A549 (cell line): ENCODE measurements around the gene URI1. TPM values are rescaled to one million over a fixed set of nuclear protein-coding genes. Genes with fewer than 3 reads are reported as not detected.

Source experiments
- ATAC-seq, 2 experiments: fragments of 200-7000 bp in 1 of 2; fragments of >200 bp in 1 of 2; cut with Nextera tagmentation in 1 of 2; cut with Tn5 transposase in 1 of 2; 3 replicates each; pipeline versions ENCODE4 v1.8.0 to v1.9.1; 2018 to 2020; ENCODE audit warnings: mild to moderate bottlenecking in 1 of 2, moderate library complexity in 1 of 2
- CTCF ChIA-PET: fragments of 300-600 bp; sonication (Branson Sonifier 250); formaldehyde crosslinking; extraction: SDS; loops from one replicate; lab custom pipeline; 2021; ENCODE audit warnings: antibody characterized with exemption, inconsistent platforms; lab: Yijun Ruan, JAX
- POLR2A ChIA-PET: fragments of 350-600 bp; formaldehyde crosslinking; extraction: SDS; loops from one replicate; lab custom pipeline; 2021; ENCODE audit warnings: antibody characterized with exemption, inconsistent platforms; lab: Yijun Ruan, JAX
- DNase-seq, 2 experiments: peaks; one replicate each; pipeline versions ENCODE4 v3.0.0 to v3.0.0-alpha.2; 2011 to 2016; ENCODE audit warnings: low read depth in 1 of 2, low spot score in 1 of 2
- FAIRE-seq: peaks from 2 replicates; lab custom pipeline; 2011; peaks lifted over from hg19 to GRCh38; lab: Jason Lieb, UNC
- H3K27ac ChIP-seq, 2 experiments: fragments of >200 bp; sonication (Bioruptor Twin); formaldehyde crosslinking; 3 replicates each; pipeline ENCODE4 v1.5.1; 2016 to 2017
- H3K4me1 ChIP-seq: fragments of >200 bp; sonication (Bioruptor Twin); formaldehyde crosslinking; 3 replicates; pipeline ENCODE4 v1.6.1; 2016
- H3K4me2 ChIP-seq: fragments of >200 bp; sonication (Bioruptor Twin); formaldehyde crosslinking; 3 replicates; pipeline ENCODE4 v1.6.1; 2016
- H3K4me3 ChIP-seq: fragments of >200 bp; sonication (Bioruptor Twin); formaldehyde crosslinking; 3 replicates; pipeline ENCODE4 v1.5.1; 2016
- H3K9me3 ChIP-seq: fragments of >200 bp; sonication (Bioruptor Twin); formaldehyde crosslinking; 3 replicates; pipeline ENCODE4 v1.6.1; 2016
- ATOH8 ChIP-seq: fragments of 250-450 bp; sonication (Bioruptor Pico); IDR thresholded peaks from 2 replicates; pipeline ENCODE4 v1.5.0; 2020; ENCODE audit warnings: low read depth, mild to moderate bottlenecking, moderate library complexity
- CBX2 ChIP-seq: fragments of 200-600 bp; sonication (generic); IDR thresholded peaks from 2 replicates; pipeline ENCODE4 v1.6.1; 2016; ENCODE audit warnings: low read depth, mild to moderate bottlenecking, borderline replicate concordance
- CEBPB ChIP-seq, 2 experiments: fragments of >200 bp in 1 of 2; sonication (Bioruptor Twin) in 1 of 2; formaldehyde crosslinking in 1 of 2; IDR thresholded peaks; 2 replicates each; pipeline ENCODE4 v1.6.1; 2012 to 2016
- ELK1 ChIP-seq: fragments of 150-350 bp; IDR thresholded peaks from 2 replicates; pipeline ENCODE4 v1.6.1; 2014; ENCODE audit warnings: low read depth, mild to moderate bottlenecking, low read length
- FOSL2 ChIP-seq, 2 experiments: fragments of 450-650 bp in 1 of 2; fragments of >200 bp in 1 of 2; sonication (Bioruptor Twin) in 1 of 2; formaldehyde crosslinking; IDR thresholded peaks; 2 replicates each; pipeline versions ENCODE4 v1.5.0 to v1.6.1; 2016 to 2020; ENCODE audit warnings: mild to moderate bottlenecking in 1 of 2, moderate library complexity in 1 of 2
- HDAC2 ChIP-seq: fragments of 200-600 bp; sonication (generic); IDR thresholded peaks from 2 replicates; pipeline ENCODE4 v1.6.1; 2016
- KDM1A ChIP-seq: fragments of 200-600 bp; sonication (generic); IDR thresholded peaks from 2 replicates; pipeline ENCODE4 v1.6.1; 2016; ENCODE audit warnings: low read depth, mild to moderate bottlenecking
- MAFK ChIP-seq: fragments of 450-650 bp; IDR thresholded peaks from 2 replicates; pipeline ENCODE4 v1.6.1; 2014; ENCODE audit not compliant: partially characterized antibody
- MAZ ChIP-seq: fragments of 150-350 bp; IDR thresholded peaks from 2 replicates; pipeline ENCODE4 v1.6.1; 2014; ENCODE audit warnings: antibody characterized with exemption, low read depth, low read length, borderline replicate concordance
- MYC ChIP-seq: IDR thresholded peaks from 2 replicates; pipeline ENCODE4 v1.6.1; 2012; ENCODE audit warnings: mild to moderate bottlenecking, inconsistent platforms, low read length, improper control_type of control experiment, borderline replicate concordance
- NPAS2 ChIP-seq: fragments of 250-450 bp; sonication (Bioruptor Pico); IDR thresholded peaks from 2 replicates; pipeline ENCODE4 v1.8.0; 2022; ENCODE audit warnings: mild to moderate bottlenecking, moderate library complexity, borderline replicate concordance
- PBX3 ChIP-seq: IDR thresholded peaks from 2 replicates; pipeline ENCODE4 v1.6.1; 2012
- PHF8 ChIP-seq: fragments of 200-600 bp; sonication (generic); IDR thresholded peaks from 2 replicates; pipeline ENCODE4 v1.6.1; 2016; ENCODE audit warnings: low read depth, mild to moderate bottlenecking, antibody characterized with exemption, moderate library complexity, borderline replicate concordance
- POLR2A ChIP-seq: IDR thresholded peaks from 2 replicates; pipeline ENCODE4 v1.6.1; 2012; ENCODE audit warnings: mild to moderate bottlenecking, low read length
- REST ChIP-seq: fragments of 200-600 bp; sonication (generic); IDR thresholded peaks from 2 replicates; pipeline ENCODE4 v1.6.1; 2016; ENCODE audit warnings: antibody characterized with exemption, mild to moderate bottlenecking, moderate library complexity
- WGBS: methylation state at CpG from one replicate; pipeline ENCODE4 v1.1.6; 2017; ENCODE audit errors: missing lambda C conversion rate; 5-methylcytosine and 5-hydroxymethylcytosine counted together
- polyA plus RNA-seq, 4 experiments: library from polyadenylated mRNA; depleted of rRNA in 3 of 4; stranded (reverse); fragments of >200 nt; fragmentation: RNase III in 1 of 4; extraction: RNeasy Plus Mini Kit Qiagen cat#74134 plus additional on column Dnase treatment in 1 of 4; gene quantifications; 2 replicates in 3 of 4; 3 replicates in 1 of 4; pipeline ENCODE4 v1.2.3, GENCODE V29; 2011 to 2017

URI1 gene
- polyA plus RNA-seq, 2 of the 4 experiments (the other 2 are of a cell fraction), result 116 to 228 TPM

GRCh38 chr19:29952646-29953045 is 10.6 kb downstream of the URI1 start:
- Histone ChIP-seq H3K27ac (no peak overlapping the region), H3K4me3 (no peak overlapping the region), H3K9me3 (no peaks in the 10 kb centered on the region), H3K4me2 (no peak overlapping the region), H3K4me1 (peaks cover 24% of the 10 kb centered on the region)
- WGBS, result 49% methylated on average over 4 of the region's 4 CpGs
- ChIA-PET POLR2A (no interaction called here), CTCF (no interaction called here)
- FAIRE-seq (no peak), ATAC-seq (no peak), DNase-seq (no peak)
- no peak for TF ChIP-seq ATOH8 (CRISPR knock-in tag)
- 0 out of 2 replicates have a peak, but pooled peaks have one; percentile 2 for TF ChIP-seq MYC

GRCh38 chr19:29953352-29954247 is 11.6 kb downstream of the URI1 start:
- CTCF ChIA-PET, result no interaction called here
- H3K9me3 ChIP-seq, result no peaks in the 10 kb centered on the region
- DNase-seq, result no peak
- TF ChIP-seq NPAS2 (CRISPR knock-in tag) (no peak), CEBPB (IDR thresholded peaks at IDR 0.05) (peak; percentile 79 to 82; a peak in 3 of 4 replicates)
- TF ChIP-seq, all 56 proteins: peak for 1
- 94% methylated on average over 2 of the region's 2 CpGs for WGBS
- ATAC-seq (no peak), FAIRE-seq (peak; percentile 100)
- Histone ChIP-seq H3K4me1 (peaks cover 14% of the 10 kb centered on the region; the same call in 2 of the 3 replicates), H3K4me3 (no peak overlapping the region), H3K27ac (no peak overlapping the region), H3K4me2 (no peak overlapping the region)
- POLR2A ChIA-PET, result no interaction called here

- ChIA-PET POLR2A (no interaction called here), CTCF (interaction anchor here (0.6 to 3.8 kb wide), 2 partner anchors 11 to 282 kb away, joined by 3 to 10 read pairs; no protein-coding TSS in a partner anchor)
- no peaks in the 10 kb centered on the region for H3K9me3 ChIP-seq
- H3K4me3 ChIP-seq, result no peak overlapping the region
- peak; percentile 96 for FAIRE-seq
- no peak for DNase-seq
- H3K4me1 ChIP-seq, result peaks cover 12% of the 10 kb centered on the region; the same call in 2 of the 3 replicates
- TF ChIP-seq CBX2 (no peak), POLR2A (no peak), ATOH8 (CRISPR knock-in tag) (no peak), KDM1A (no peak), MAZ (no peak), MAFK (no peak), REST (no peak), HDAC2 (no peak)
- no peak for ATAC-seq
- WGBS, result 89% methylated on average over 6 of the region's 6 CpGs
- H3K4me2 ChIP-seq, result no peak overlapping the region
- no peak overlapping the region for H3K27ac ChIP-seq
These were observed 14.8 kb downstream of the URI1 start for GRCh38 chr19:29956855-29957254.

GRCh38 chr19:29961311-29961710 is 19.3 kb downstream of the URI1 start:
- Histone ChIP-seq H3K4me3 (no peak overlapping the region), H3K4me2 (no peak overlapping the region), H3K9me3 (no peaks in the 10 kb centered on the region), H3K27ac (no peak overlapping the region)
- ATAC-seq, result no peak
- ChIA-PET CTCF (interaction anchor here (1.3 kb wide), 1 partner anchor 245 kb away, joined by 4 read pairs; no protein-coding TSS in a partner anchor), POLR2A (interaction anchor here (0.6 kb wide), 1 partner anchor 77 kb away, joined by 3 read pairs; no protein-coding TSS in a partner anchor)
- 84% methylated on average over 3 of the region's 3 CpGs for WGBS
- TF ChIP-seq ELK1 (no peak), KDM1A (no peak), PHF8 (no peak), FOSL2 (IDR thresholded peaks at IDR 0.05) (no peak), FOSL2 (CRISPR knock-in tag; IDR thresholded peaks at IDR 0.05) (no peak), PBX3 (no peak)
- TF ChIP-seq, all 56 proteins: peak for 0
- H3K4me1 ChIP-seq, result peaks cover 25% of the 10 kb centered on the region
- FAIRE-seq, result peak; percentile 68
- no peak for DNase-seq
